WI38 (cell line): Measurements from ENCODE around the gene OAS2.

Experiments
- H3K4me3 ChIP-seq: 2 replicates; pipeline ENCODE4 v1.5.1; 2011; ENCODE audit warnings: low read depth, mild to moderate bottlenecking, control low read depth, low read length
- TF ChIP-seq, protein P1 (sequence below): IDR thresholded peaks from 2 replicates; pipeline ENCODE4 v1.5.1; 2012; ENCODE audit warnings: low read depth, mild to moderate bottlenecking, control low read depth, low read length

OAS2 gene

DNA sequence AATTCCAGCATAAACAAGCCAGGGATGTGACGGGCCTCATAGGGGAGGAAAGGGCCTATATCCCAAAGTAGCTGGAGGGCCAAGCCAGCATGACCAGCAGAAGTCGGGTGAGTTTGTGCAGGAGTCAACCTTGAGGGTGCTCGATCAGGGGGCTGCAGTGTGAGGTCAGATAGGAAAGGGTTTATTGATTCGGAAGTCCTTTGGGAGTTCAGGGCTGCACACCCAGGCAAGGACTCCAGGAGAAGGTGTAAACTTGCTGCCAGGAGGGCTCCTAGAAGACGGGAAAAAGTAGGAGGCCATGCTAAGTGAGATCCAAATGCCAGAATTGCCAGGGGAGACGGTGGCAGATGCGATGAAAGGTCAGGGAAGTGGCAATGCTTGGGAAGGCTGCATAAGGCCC lies 3.4 kb upstream of the OAS2 start:
- TF ChIP-seq, protein P1, sequence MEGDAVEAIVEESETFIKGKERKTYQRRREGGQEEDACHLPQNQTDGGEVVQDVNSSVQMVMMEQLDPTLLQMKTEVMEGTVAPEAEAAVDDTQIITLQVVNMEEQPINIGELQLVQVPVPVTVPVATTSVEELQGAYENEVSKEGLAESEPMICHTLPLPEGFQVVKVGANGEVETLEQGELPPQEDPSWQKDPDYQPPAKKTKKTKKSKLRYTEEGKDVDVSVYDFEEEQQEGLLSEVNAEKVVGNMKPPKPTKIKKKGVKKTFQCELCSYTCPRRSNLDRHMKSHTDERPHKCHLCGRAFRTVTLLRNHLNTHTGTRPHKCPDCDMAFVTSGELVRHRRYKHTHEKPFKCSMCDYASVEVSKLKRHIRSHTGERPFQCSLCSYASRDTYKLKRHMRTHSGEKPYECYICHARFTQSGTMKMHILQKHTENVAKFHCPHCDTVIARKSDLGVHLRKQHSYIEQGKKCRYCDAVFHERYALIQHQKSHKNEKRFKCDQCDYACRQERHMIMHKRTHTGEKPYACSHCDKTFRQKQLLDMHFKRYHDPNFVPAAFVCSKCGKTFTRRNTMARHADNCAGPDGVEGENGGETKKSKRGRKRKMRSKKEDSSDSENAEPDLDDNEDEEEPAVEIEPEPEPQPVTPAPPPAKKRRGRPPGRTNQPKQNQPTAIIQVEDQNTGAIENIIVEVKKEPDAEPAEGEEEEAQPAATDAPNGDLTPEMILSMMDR = no peak
- no peak overlapping the region for H3K4me3 ChIP-seq

DNA sequence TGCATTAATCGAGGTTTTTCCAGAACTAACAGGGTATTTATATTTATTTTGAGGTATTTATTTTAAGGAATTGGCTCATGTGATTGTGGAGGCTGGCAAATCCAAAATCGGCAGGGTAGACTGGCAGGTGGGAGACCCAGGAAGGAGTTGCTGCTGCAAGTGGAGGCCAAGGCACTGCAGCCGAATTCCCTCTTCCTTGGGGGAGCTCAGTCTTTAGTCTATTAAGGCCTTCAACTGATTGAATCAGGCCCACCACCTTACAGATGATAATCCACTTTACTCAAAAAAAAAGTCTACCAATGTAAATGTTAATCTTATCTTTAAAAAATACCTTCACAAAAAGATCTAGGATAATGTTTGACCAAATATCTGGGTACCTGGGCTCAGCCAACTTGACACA lies 1.2 kb upstream of the OAS2 start:
- TF ChIP-seq, protein P1 = no peak
- no peak overlapping the region for H3K4me3 ChIP-seq

DNA sequence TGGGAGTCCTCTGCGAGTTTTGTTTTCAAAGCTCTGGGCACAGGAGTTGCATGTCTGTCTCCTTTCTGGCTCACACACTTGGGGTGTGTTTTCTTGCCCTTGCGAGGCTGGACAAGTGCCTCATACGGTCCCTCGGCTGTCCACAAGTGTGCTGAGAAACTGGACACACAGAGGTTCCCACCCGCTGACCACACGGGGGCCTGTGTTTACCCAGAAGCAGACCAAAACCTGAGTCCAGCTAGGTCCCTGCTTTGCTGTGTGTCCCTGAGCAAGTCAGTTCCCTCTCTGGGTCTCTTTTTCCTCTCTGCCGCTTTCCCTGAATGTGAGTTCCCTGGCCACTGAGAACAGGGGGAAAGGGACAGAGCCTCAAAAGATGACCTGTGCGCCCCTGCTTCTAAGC lies 678 bp upstream of the OAS2 start:
- TF ChIP-seq, protein P1 = no peak
- H3K4me3 ChIP-seq = peak overlapping the region; percentile 50; the same call in 1 of the 2 replicates

DNA sequence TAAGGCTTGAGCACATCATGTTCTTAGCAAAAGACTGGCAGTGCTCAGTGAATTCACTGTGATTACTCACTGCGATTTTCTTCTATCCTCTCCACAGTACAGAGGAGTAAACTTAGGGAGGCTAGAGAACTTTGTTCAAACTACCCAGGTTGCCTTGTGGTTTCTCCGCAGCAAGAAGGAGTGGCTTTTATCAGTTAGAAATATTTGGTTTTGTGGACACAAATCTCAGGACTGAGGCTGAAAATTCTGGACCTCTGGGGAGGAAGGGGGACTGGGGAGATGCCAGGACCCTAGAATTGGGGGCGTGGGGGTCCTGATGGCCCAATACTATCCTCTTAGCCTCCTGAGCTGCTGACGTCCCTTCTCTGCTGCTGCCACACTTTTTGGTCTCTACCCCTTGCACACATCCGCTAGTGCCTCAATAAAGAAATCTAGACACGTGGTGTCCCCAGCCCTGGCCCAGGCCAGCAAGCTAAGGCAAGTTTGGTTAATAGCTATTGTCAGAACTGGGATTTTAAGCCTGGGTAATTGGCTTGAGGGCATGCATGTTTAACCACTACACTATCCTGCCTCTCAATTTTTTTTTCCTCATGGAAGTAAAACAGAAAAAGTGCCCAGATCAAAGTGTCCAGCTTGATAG lies 842 bp downstream of the OAS2 start:
- H3K4me3 ChIP-seq = no peak overlapping the region; the same call in 1 of the 2 replicates
- TF ChIP-seq, protein P1 = no peak

DNA sequence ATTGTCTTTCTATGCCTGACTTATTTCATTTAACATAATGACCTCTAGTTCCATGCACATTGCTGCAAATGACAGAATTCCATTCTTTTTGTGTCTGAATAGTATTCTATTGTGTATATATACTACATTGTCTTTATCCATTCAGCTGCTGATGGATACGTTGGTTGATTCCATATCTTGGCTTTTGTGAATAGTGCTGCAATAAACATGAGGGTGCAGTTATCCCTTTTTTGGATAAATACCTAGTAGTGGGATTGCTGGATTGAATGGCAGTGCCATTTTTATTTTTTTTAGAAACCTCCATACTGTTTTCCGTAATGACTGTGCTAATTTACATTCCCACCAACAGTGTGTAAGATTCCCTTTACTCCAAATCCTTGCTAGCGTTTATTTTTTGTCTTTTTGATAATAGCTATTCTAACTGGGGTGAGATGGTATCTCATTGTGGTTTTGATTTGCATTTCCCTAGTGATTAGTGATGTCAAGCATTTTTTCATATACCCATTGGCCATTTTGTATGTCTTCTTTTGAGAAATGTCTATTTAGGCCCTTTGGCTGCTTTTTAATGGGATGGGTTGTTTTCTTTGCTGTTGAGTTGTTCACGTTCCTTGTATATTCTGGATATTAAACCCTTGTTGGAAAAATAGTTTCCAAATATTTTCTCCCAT lies 2.3 kb downstream of the OAS2 start:
- no peak overlapping the region for H3K4me3 ChIP-seq
- TF ChIP-seq, protein P1 = no peak

DNA sequence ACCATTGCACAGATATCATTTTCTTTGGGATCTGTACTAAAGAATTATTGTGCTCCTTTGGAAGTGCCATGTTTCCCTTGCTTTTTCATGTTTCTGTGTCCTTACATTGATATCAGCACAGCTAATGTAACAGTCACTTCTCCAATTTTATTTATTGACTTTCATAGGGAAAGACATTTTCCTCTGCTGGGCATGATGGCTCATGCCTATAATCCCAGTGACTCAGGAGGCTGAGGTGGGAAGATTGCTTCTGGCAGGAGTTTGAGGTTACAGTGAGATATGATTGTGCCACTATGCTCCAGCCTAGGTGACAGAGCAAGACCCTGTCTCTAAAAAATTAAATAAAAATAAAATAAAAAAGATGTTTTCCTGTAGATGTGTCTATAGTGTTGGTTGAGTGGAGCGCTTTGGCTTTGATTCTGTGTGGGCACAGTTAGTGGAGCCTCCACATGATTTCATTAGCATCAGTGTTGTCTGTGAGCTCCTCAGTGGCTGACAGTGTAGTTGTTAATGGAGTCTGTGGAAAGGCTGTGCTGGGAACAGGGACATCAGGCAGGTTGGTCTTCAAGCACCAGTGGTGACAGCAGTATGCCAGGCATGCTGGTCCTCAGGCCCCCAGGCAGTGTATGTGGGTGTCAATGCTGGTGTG lies 7.4 kb downstream of the OAS2 start:
- no peak overlapping the region for H3K4me3 ChIP-seq
- TF ChIP-seq, protein P1 = no peak

DNA sequence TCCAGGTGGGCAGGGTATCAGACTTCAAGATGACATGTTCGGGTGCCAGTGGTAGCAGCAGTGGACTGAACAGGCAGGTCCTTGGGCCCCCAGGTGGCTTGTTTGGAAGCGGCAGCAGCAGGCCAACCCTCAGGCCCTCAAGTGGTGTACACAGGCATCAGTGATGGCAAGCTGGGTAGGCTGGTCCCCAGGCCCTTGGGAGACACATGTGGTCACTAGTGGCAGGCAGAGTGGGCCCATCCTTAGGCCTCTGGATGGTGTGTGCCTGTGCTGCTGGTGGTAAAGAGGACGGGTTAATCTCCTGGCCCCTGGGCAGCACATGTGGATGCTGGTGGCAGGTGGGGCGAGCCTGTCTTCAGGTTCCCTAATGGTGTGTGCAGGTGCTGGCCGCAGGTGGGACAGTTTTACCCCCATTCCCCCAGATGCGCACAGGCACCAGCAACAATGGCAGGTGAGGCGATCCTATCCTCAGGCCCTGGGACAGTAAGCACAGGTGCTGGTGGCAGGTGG lies 8.0 kb downstream of the OAS2 start:
- no peak overlapping the region for H3K4me3 ChIP-seq
- TF ChIP-seq, protein P1 = no peak
